Uterus (tissue), 2 donors: Measurements from ENCODE around the gene CCDC148.

Experiments
- CTCF ChIP-seq, 4 experiments: fragments of 200-600 bp in 2 of 4; fragments of 450-650 bp in 2 of 4; sonication (generic) in 2 of 4; IDR thresholded peaks; one replicate each; pipeline ENCODE4 v1.5.1; 2016 to 2019; ENCODE audit warnings: antibody characterized with exemption in 4 of 4, mild to moderate bottlenecking in 2 of 4, moderate library complexity in 1 of 4
- POLR2A ChIP-seq, 2 donors: fragments of 450-650 bp; IDR thresholded peaks; one replicate each; pipeline ENCODE4 v1.6.1; 2016; ENCODE audit warnings: antibody characterized with exemption in 2 of 2, mild to moderate bottlenecking in 1 of 2, moderate library complexity in 1 of 2

DNA sequence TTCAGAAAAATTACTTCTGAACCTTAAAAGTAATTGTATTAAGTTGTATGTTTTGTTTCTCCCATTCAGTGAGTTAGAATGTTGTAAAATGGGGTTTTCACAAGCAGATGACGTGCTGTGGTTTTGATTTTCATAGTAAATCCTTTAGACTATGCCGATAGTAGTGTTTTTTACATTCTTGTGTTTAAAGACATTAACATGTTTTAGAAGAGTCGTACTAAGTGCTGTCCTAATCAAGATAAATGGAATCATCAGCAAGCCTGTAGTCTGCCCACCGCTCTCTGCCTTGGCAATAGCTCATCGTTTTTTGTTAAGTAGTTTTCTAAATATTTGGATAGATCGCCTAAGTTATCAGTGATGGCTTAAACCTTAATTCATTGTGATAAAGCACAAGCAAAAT is 21.7 kb upstream of the CCDC148 start:
- TF ChIP-seq CTCF (IDR thresholded peaks at IDR 0.05) (no peak), POLR2A (IDR thresholded peaks at IDR 0.05) (no peak)
